Measurements from ENCODE around the gene ZNF516. TPM values are rescaled to one million over a fixed set of nuclear protein-coding genes. Genes with fewer than 3 reads are reported as not detected.

Gene ZNF516
- polyA plus RNA-seq, 3 donors = 35.0 to 37.2 (median 37.2) TPM

DNA sequence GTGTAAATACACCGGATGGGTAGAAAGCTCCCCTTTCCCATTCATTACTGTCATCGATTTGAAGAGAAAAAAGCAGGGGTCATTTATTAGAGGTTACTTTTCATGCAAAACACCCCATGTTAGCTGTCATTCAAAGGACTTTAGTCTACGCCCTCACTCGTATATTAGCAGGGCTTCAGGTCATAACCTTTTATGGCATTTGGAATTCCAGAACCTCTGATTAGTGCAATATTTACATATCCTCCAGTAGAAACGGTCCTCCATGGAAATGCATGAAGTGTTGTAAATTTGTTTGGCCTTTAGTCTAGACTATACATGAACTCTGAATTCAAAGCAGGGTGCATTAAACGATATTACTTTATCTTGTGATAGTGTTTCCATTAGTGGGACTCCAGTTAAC is 180.5 kb downstream of the ZNF516 start:
- DNase-seq (ENCODE audit: low read depth in 3 of 3, low spot score in 2 of 3) = no peak

GRCh38 chr18:76314015-76314414 is 181.0 kb downstream of the ZNF516 start:
- no peak for DNase-seq (ENCODE audit: low read depth in 3 of 3, low spot score in 2 of 3)
